Keratinocyte (primary cell): ENCODE results near the gene OTOGL. TPM values are rescaled to one million over a fixed set of nuclear protein-coding genes. Genes with fewer than 3 reads are reported as not detected.

Source experiments
- DNase-seq: peaks from one replicate; pipeline ENCODE4 v3.0.0-alpha.2; 2011; ENCODE audit warnings: low read depth, missing footprints, low spot score
- FAIRE-seq: peaks from 2 replicates; lab custom pipeline; 2011; peaks lifted over from hg19 to GRCh38; lab: Jason Lieb, UNC
- H2AFZ ChIP-seq: 2 replicates; pipeline ENCODE4 v1.6.0; 2012; ENCODE audit warnings: low read length, control low read depth, inconsistent platforms; ENCODE audit not compliant: control insufficient read depth
- H3K27ac ChIP-seq: 2 replicates; pipeline ENCODE4 v1.5.1; 2011; ENCODE audit warnings: low read length; ENCODE audit not compliant: control insufficient read depth, insufficient read depth
- H3K27me3 ChIP-seq: 3 replicates; pipeline ENCODE4 v1.6.0; 2011; ENCODE audit warnings: low read length; ENCODE audit not compliant: control insufficient read depth, insufficient read depth; ENCODE audit errors: extremely low read depth
- H3K36me3 ChIP-seq, 2 experiments: 2 replicates in 1 of 2; 3 replicates in 1 of 2; pipeline ENCODE4 v1.5.1; 2011; ENCODE audit warnings: low read length in 2 of 2, mild to moderate bottlenecking in 1 of 2; ENCODE audit not compliant: control insufficient read depth in 2 of 2, insufficient read depth in 2 of 2; ENCODE audit errors: extremely low read depth in 1 of 2
- H3K4me1 ChIP-seq: 3 replicates; pipeline ENCODE4 v1.5.1; 2011; ENCODE audit warnings: low read length; ENCODE audit not compliant: control insufficient read depth, insufficient read depth; ENCODE audit errors: extremely low read depth
- H3K4me2 ChIP-seq: 3 replicates; pipeline ENCODE4 v1.6.0; 2011; ENCODE audit warnings: low read depth, low read length; ENCODE audit not compliant: control insufficient read depth, insufficient read depth; ENCODE audit errors: extremely low read depth
- H3K4me3 ChIP-seq, 3 experiments: fragments of 200-600 bp in 1 of 3; sonication (generic) in 1 of 3; 2 replicates in 2 of 3; 3 replicates in 1 of 3; pipeline ENCODE4 v1.5.1; 2011 to 2016; ENCODE audit warnings: low read length in 3 of 3, mild to moderate bottlenecking in 3 of 3, control low read depth in 2 of 3, inconsistent platforms in 1 of 3, low read depth in 1 of 3, mixed read lengths in 1 of 3, mixed run types in 1 of 3, moderate library complexity in 1 of 3; ENCODE audit not compliant: control insufficient read depth in 2 of 3, insufficient read depth in 2 of 3; ENCODE audit errors: extremely low read depth in 1 of 3
- H3K79me2 ChIP-seq: 2 replicates; pipeline ENCODE4 v1.6.0; 2012; ENCODE audit warnings: low read length; ENCODE audit not compliant: control insufficient read depth, insufficient read depth
- H3K9ac ChIP-seq: 3 replicates; pipeline ENCODE4 v1.6.0; 2011; ENCODE audit warnings: low read length; ENCODE audit not compliant: control insufficient read depth, insufficient read depth; ENCODE audit errors: extremely low read depth
- H3K9me1 ChIP-seq: 3 replicates; pipeline ENCODE4 v1.6.0; 2011; ENCODE audit warnings: low read length; ENCODE audit not compliant: control insufficient read depth, insufficient read depth; ENCODE audit errors: extremely low read depth
- H3K9me3 ChIP-seq: 2 replicates; pipeline ENCODE4 v1.5.1; 2012; ENCODE audit warnings: low read depth, low read length; ENCODE audit not compliant: control insufficient read depth
- H4K20me1 ChIP-seq: 3 replicates; pipeline ENCODE4 v1.6.0; 2011; ENCODE audit warnings: low read length; ENCODE audit not compliant: control insufficient read depth, insufficient read depth; ENCODE audit errors: extremely low read depth
- CTCF ChIP-seq, 3 experiments: IDR thresholded peaks in 1 of 3; conservative IDR thresholded peaks in 1 of 3; optimal IDR thresholded peaks in 1 of 3; 2 replicates in 2 of 3; 3 replicates in 1 of 3; pipeline versions ENCODE3 to v1.5.1; 2011; ENCODE audit warnings: low read length in 3 of 3, mild to moderate bottlenecking in 3 of 3, moderate library complexity in 2 of 3, control low read depth in 1 of 3, inconsistent platforms in 1 of 3; ENCODE audit not compliant: insufficient read depth in 2 of 3; ENCODE audit errors: extremely low read depth in 1 of 3
- EZH2 ChIP-seq: IDR thresholded peaks from one replicate; pipeline ENCODE4 v1.6.1; 2012; ENCODE audit warnings: inconsistent platforms, mild to moderate bottlenecking, low read length, moderate library complexity
- dilution Hi-C: fragments of 300-500 bp; cut with MboI; formaldehyde crosslinking; loops from one replicate; pipeline ENCODE4 v1.7.0; 2020; ENCODE audit warnings: low sequenced_read_pairs; ENCODE audit not compliant: extremely low pct_ligation_motif_present
- polyA plus RNA-seq, 5 experiments: library from polyadenylated mRNA; depleted of rRNA in 3 of 5; stranded (reverse) in 3 of 5; stranded (forward) in 1 of 5; unstranded in 1 of 5; fragments of >200 nt; gene quantifications; 1 replicate in 1 of 5; 2 replicates in 3 of 5; 3 replicates in 1 of 5; pipeline versions ENCODE4 v1.2.1 to v1.2.3, GENCODE V29; 2011 to 2012; ENCODE audit warnings: missing spikeins in 2 of 5, low read depth in 1 of 5, low replicate concordance in 1 of 5

OTOGL gene
- polyA plus RNA-seq, 1 donor (not counting 4 experiments of a cell fraction or from before 2014, with no cell fraction given) = 0.08 TPM

GRCh38 chr12:80400571-80400991, 301.2 kb downstream of the OTOGL start:
- Histone ChIP-seq H3K79me2 (no peaks in the 10 kb centered on the region), H3K27me3 (no peaks in the 10 kb centered on the region), H4K20me1 (no peaks in the 10 kb centered on the region), H3K9me3 (no peaks in the 10 kb centered on the region), H3K27ac (no peak overlapping the region), H3K36me3 (no peaks in the 10 kb centered on the region), H3K9ac (no peak overlapping the region), H3K4me2 (no peak overlapping the region), H2AFZ (no peak overlapping the region), H3K9me1 (no peaks in the 10 kb centered on the region), H3K4me3 (no peak overlapping the region), H3K4me1 (no peaks in the 10 kb centered on the region)
- DNase-seq = no peak
- FAIRE-seq = no peak
- dilution Hi-C loops = no loop called here
- TF ChIP-seq EZH2 (no peak), CTCF (optimal IDR thresholded peaks at IDR 0.05 in 1 of 3, IDR thresholded peaks at IDR 0.05 in 1 of 3, conservative IDR thresholded peaks at IDR 0.05 in 1 of 3; ENCODE audit: extremely low read depth in 1 of 3, insufficient read depth in 2 of 3, low read length in 3 of 3) (no peak)

GRCh38 chr12:80401191-80401590, 301.9 kb downstream of the OTOGL start:
- DNase-seq = no peak
- no peak overlapping the region for H2AFZ ChIP-seq

More at GRCh38 chr12:80401191-80401590, 301.9 kb downstream of the OTOGL start:
- no peak for FAIRE-seq
- dilution Hi-C loops = no loop called here
- H3K27me3 ChIP-seq = no peaks in the 10 kb centered on the region
- no peaks in the 10 kb centered on the region for H3K79me2 ChIP-seq
- no peaks in the 10 kb centered on the region for H3K9me1 ChIP-seq
- no peaks in the 10 kb centered on the region for H4K20me1 ChIP-seq
- H3K36me3 ChIP-seq = no peaks in the 10 kb centered on the region
- no peak for TF ChIP-seq CTCF (optimal IDR thresholded peaks at IDR 0.05 in 1 of 3, IDR thresholded peaks at IDR 0.05 in 1 of 3, conservative IDR thresholded peaks at IDR 0.05 in 1 of 3; ENCODE audit: extremely low read depth in 1 of 3, insufficient read depth in 2 of 3, low read length in 3 of 3)
- no peak for TF ChIP-seq EZH2
- H3K9ac ChIP-seq = no peak overlapping the region
- no peaks in the 10 kb centered on the region for H3K4me1 ChIP-seq
- no peak overlapping the region for H3K4me3 ChIP-seq
- no peak overlapping the region for H3K27ac ChIP-seq
- H3K9me3 ChIP-seq = no peaks in the 10 kb centered on the region
- H3K4me2 ChIP-seq = no peak overlapping the region
